PC-9 (cell line): Measurements from ENCODE around the gene TAPBP. TPM values are rescaled to one million over a fixed set of nuclear protein-coding genes. Genes with fewer than 3 reads are reported as not detected.
A peak's percentile ranks its signal among the peaks of the same experiment; 100 is the strongest.

Experiments
- BruUV-seq: library from RNA; stranded (reverse); fragments of 400-500 nt; replicated peaks from 2 replicates; lab custom pipeline; 2021; lab: Mats Ljungman, UMichigan
- CTCF ChIA-PET: fragments of 300-600 bp; sonication (Branson Sonifier 250); formaldehyde crosslinking; loops from one replicate; lab custom pipeline; 2022; ENCODE audit warnings: antibody characterized with exemption; lab: Charles Lee
- POLR2A ChIA-PET: fragments of 300-600 bp; sonication (Branson Sonifier 250); formaldehyde crosslinking; loops from one replicate; lab custom pipeline; 2022; ENCODE audit warnings: antibody characterized with exemption; ENCODE audit not compliant: unreplicated experiment; lab: Charles Lee
- DNase-seq, 2 experiments: peaks; one replicate each; pipeline versions ENCODE4 v3.0.0 to v3.0.0-alpha.2; 2015 to 2022; ENCODE audit warnings: mixed read lengths in 1 of 2
- H2AFZ ChIP-seq: fragments of 200-600 bp; sonication (generic); 2 replicates; pipeline ENCODE4 v1.8.1; 2017; ENCODE audit warnings: antibody characterized with exemption
- H3F3A ChIP-seq: fragments of 200-600 bp; sonication (generic); 2 replicates; pipeline ENCODE4 v1.8.1; 2017; ENCODE audit warnings: antibody characterized with exemption, mild to moderate bottlenecking, low read depth; ENCODE audit not compliant: insufficient read depth
- H3K27ac ChIP-seq: fragments of 200-600 bp; sonication (generic); 2 replicates; pipeline ENCODE4 v1.6.1; 2016; ENCODE audit warnings: mixed run types
- H3K27me3 ChIP-seq: fragments of 200-600 bp; sonication (generic); 2 replicates; pipeline ENCODE4 v1.6.1; 2016; ENCODE audit warnings: low read depth, mixed run types; ENCODE audit not compliant: insufficient read depth
- H3K36me3 ChIP-seq: fragments of 200-600 bp; sonication (generic); 2 replicates; pipeline ENCODE4 v1.6.1; 2016; ENCODE audit warnings: low read depth, mixed run types
- H3K4me1 ChIP-seq: fragments of 200-600 bp; sonication (generic); replicated peaks from 2 replicates; pipeline ENCODE4 v1.6.1; 2016; ENCODE audit warnings: mixed run types; ENCODE audit not compliant: insufficient read depth
- H3K4me2 ChIP-seq: fragments of 200-600 bp; sonication (generic); 2 replicates; pipeline ENCODE4 v1.6.1; 2017; ENCODE audit warnings: mixed run types
- H3K4me3 ChIP-seq: fragments of 200-600 bp; sonication (generic); 2 replicates; pipeline ENCODE4 v1.6.1; 2016; ENCODE audit warnings: mixed run types
- H3K79me2 ChIP-seq: fragments of 200-600 bp; sonication (generic); 2 replicates; pipeline ENCODE4 v1.6.1; 2017; ENCODE audit warnings: low read depth, mixed run types
- H3K9me2 ChIP-seq: fragments of 200-600 bp; sonication (generic); 2 replicates; pipeline ENCODE4 v1.8.1; 2017; ENCODE audit warnings: mild to moderate bottlenecking; ENCODE audit not compliant: insufficient read depth
- H3K9me3 ChIP-seq: fragments of 200-600 bp; sonication (generic); 2 replicates; pipeline ENCODE4 v1.8.1; 2016; ENCODE audit warnings: low read depth; ENCODE audit not compliant: insufficient read depth
- H4K20me1 ChIP-seq: fragments of 200-600 bp; sonication (generic); 2 replicates; pipeline ENCODE4 v1.8.1; 2017; ENCODE audit not compliant: insufficient read depth
- EZH2 ChIP-seq: fragments of 200-600 bp; sonication (generic); IDR thresholded peaks from 2 replicates; pipeline ENCODE4 v1.8.0; 2017; ENCODE audit warnings: antibody characterized with exemption, low read depth
- intact Hi-C: fragments of 100-400 bp; cut with micrococcal nuclease; formaldehyde crosslinking; loops from one replicate; pipeline ENCODE4 v1.10.0; 2022; ENCODE audit not compliant: unreplicated experiment
- total RNA-seq: library from RNA; stranded (reverse); gene quantifications from 2 replicates; pipeline ENCODE4 v1.2.3, GENCODE V29; 2021
- TF ChIP-seq, protein P1 (sequence below): fragments of 200-600 bp; sonication (generic); conservative IDR thresholded peaks from 2 replicates; pipeline ENCODE4 v1.6.1; 2017; ENCODE audit warnings: mixed run types, antibody characterized with exemption, mild to moderate bottlenecking, moderate library complexity

The TAPBP gene
- total RNA-seq, 1 experiment from 2014 or later, result 156 TPM

DNA sequence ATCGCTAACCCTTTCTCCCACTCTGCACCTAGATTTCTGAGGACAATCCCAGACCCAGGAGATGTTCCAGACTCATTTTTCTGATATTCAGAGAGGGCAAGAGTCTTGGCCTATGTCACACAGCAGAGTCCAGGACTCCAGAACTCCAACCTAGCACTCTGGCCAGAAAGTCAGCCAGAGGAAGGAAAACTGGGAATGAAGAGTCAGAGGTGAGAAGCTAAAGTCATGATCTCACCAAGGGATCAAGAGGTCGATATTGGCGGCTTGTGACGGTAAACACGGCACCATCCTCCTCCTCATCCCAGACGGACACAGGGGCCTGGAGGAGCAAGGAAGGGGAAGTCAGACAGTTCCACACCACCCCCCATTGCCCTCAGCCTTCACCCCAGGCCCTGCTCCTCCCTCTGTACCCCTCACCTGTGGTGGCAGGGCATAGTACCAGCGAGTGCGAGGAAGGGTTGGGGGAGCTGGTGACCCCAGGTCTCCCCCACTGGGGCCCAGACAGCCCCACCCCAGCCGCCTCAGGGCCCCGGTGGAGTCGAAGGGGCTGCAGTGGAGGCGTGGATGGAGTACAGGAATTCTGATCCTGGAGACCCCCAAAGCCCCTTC, 17.0 kb downstream of the TAPBP start:
- CTCF ChIA-PET, result interaction anchor here (0.6 kb wide), 1 partner anchor 29 kb away, joined by 3 read pairs; no protein-coding TSS in a partner anchor

DNA sequence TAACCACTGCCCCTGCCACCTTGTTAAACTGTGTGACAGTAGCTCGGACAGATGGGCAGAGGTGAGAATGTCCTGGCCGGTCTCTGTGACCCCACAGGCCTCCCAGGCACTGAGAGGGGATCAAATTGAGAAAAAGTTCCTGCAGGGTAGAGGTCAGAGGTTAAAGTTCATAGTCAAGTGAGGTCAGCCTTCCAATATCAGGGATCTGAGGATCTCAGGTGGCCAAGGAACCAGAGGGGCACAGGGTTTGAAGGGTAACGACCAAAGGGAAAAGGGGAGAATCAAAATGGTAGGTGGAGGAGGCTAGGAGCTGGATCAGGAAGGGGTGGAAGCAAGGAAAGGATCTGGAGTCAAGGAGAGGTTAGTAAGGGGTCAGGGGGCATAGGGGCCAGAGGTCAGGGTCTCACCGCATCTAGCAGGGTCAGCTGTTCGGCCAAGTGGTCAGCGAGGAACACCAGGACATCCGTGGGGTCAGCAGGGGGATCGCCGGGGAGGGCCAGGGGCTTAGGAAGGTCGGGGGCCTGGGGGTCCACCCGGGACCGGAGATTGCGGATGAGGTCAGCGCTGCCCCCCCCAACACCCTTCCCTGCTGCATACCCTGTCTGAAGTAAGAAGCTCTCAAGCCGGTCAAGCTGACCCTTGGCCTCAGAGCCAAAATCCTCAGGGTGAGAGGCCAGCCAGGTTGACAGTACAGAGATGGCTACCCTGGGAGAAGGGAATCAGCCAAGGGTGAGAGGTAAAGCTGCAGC, 18.1 kb downstream of the TAPBP start:
- H3K27ac ChIP-seq, result no peak overlapping the region
- ChIA-PET POLR2A (no interaction called here), CTCF (no interaction called here)
- peak overlapping the region; percentile 99; the same call in 1 of the 2 replicates for H3K4me2 ChIP-seq
- H3F3A ChIP-seq, result peaks cover 35% of the 10 kb centered on the region
- TF ChIP-seq, protein P1, sequence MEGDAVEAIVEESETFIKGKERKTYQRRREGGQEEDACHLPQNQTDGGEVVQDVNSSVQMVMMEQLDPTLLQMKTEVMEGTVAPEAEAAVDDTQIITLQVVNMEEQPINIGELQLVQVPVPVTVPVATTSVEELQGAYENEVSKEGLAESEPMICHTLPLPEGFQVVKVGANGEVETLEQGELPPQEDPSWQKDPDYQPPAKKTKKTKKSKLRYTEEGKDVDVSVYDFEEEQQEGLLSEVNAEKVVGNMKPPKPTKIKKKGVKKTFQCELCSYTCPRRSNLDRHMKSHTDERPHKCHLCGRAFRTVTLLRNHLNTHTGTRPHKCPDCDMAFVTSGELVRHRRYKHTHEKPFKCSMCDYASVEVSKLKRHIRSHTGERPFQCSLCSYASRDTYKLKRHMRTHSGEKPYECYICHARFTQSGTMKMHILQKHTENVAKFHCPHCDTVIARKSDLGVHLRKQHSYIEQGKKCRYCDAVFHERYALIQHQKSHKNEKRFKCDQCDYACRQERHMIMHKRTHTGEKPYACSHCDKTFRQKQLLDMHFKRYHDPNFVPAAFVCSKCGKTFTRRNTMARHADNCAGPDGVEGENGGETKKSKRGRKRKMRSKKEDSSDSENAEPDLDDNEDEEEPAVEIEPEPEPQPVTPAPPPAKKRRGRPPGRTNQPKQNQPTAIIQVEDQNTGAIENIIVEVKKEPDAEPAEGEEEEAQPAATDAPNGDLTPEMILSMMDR, result no peak
- no peak for TF ChIP-seq EZH2
- no peaks in the 10 kb centered on the region for H3K9me3 ChIP-seq
- H3K36me3 ChIP-seq, result peaks cover 5% of the 10 kb centered on the region; the same call in 1 of the 2 replicates
- no peak overlapping the region for H2AFZ ChIP-seq
- H3K4me1 ChIP-seq, result peaks cover 12% of the 10 kb centered on the region
- peak in 1 of 2 experiments; percentile 4 for DNase-seq
- H3K79me2 ChIP-seq, result peaks cover 40% of the 10 kb centered on the region
- no peak overlapping the region for H3K4me3 ChIP-seq
- BruUV-seq, result no TSS peak
- no peaks in the 10 kb centered on the region; the same call in 1 of the 2 replicates for H4K20me1 ChIP-seq
- H3K27me3 ChIP-seq, result no peaks in the 10 kb centered on the region
- no peaks in the 10 kb centered on the region for H3K9me2 ChIP-seq
- intact Hi-C loops, result loop anchor here (5.0 kb wide), 1 partner anchor 117 kb away; the partner anchor contains the start of gene PHF1

More for the DNA sequence above, 17.0 kb downstream of the TAPBP start:
- Histone ChIP-seq H3K4me3 (peak overlapping the region; percentile 75), H3K4me1 (peaks cover 23% of the 10 kb centered on the region), H3K4me2 (peak overlapping the region; percentile 99), H3K27me3 (no peaks in the 10 kb centered on the region), H3K9me2 (no peaks in the 10 kb centered on the region), H4K20me1 (no peaks in the 10 kb centered on the region; the same call in 1 of the 2 replicates), H2AFZ (peak overlapping the region; percentile 74), H3K9me3 (no peaks in the 10 kb centered on the region), H3K36me3 (peaks cover 5% of the 10 kb centered on the region; the same call in 1 of the 2 replicates), H3K79me2 (peaks cover 44% of the 10 kb centered on the region), H3F3A (peaks cover 38% of the 10 kb centered on the region), H3K27ac (peak overlapping the region; percentile 88; the same call in 1 of the 2 replicates)
- intact Hi-C loops, result loop anchor here (5.0 kb wide), 1 partner anchor 115 kb away; the partner anchor contains the start of gene PHF1
- POLR2A ChIA-PET, result interaction anchor here (0.6 to 0.7 kb wide), 2 partner anchors 17 to 49 kb away, joined by 3 to 9 read pairs; no protein-coding TSS in a partner anchor
- peak in 1 of 2 experiments; percentile 27 for DNase-seq
- BruUV-seq, result TSS peak; percentile 18
- TF ChIP-seq, protein P1, result no peak

DNA sequence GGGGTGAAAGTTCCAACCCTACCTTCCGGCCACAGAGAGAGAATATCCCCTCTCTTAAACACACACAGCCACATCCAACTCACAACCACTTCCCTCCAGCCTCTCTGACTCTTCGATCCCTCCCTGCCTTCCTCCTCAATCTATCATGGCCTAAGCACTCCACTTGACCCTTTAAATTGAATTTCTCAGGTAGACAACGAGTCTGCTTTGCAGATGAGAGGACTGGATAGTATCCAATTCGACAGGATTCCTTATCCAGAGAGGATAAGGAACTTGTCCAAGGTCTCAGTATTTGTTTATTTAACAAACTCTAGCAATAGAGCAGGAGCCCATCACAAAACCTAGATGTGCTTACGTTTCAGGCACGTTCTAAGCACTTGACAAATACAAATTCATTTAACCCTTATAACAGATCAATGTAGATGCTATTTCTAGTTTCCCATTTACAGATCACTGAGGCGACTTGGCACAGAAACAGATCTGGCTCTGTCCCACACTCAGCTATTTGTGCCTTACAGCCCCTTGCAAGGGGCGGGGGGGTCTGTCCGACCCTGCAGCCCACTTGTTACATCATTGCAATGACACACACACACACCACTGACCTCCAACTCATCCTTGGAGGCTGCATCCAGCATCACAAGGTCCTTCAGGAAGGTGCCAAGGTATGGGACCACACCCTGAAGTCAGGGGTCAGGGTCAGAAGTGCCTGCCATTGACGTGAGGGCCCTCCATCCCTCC, 19.6 kb downstream of the TAPBP start:
- intact Hi-C loops, result no loop called here
- H3K4me2 ChIP-seq, result no peak overlapping the region
- H3K36me3 ChIP-seq, result peaks cover 5% of the 10 kb centered on the region; the same call in 1 of the 2 replicates
- ChIA-PET POLR2A (no interaction called here), CTCF (interaction anchor here (0.6 kb wide), 1 partner anchor 31 kb away, joined by 3 read pairs; no protein-coding TSS in a partner anchor)
- H3K27me3 ChIP-seq, result no peaks in the 10 kb centered on the region
- TF ChIP-seq, protein P1, result no peak
- TF ChIP-seq EZH2, result no peak
- no peaks in the 10 kb centered on the region for H3K9me3 ChIP-seq
- H2AFZ ChIP-seq, result no peak overlapping the region
- no peaks in the 10 kb centered on the region; the same call in 1 of the 2 replicates for H4K20me1 ChIP-seq
- no peak overlapping the region for H3K27ac ChIP-seq
- DNase-seq, result peak in 1 of 2 experiments; percentile 25
- H3K4me3 ChIP-seq, result no peak overlapping the region
- H3K79me2 ChIP-seq, result peaks cover 47% of the 10 kb centered on the region
- peaks cover 20% of the 10 kb centered on the region for H3F3A ChIP-seq
- peaks cover 12% of the 10 kb centered on the region for H3K4me1 ChIP-seq
- no TSS peak for BruUV-seq
- H3K9me2 ChIP-seq, result no peaks in the 10 kb centered on the region
